OCI-LY7 (cell line): Measurements from ENCODE around the gene METTL25B. TPM values are rescaled to one million over a fixed set of nuclear protein-coding genes. Genes with fewer than 3 reads are reported as not detected.

ENCODE experiments used
- BruUV-seq: library from RNA; stranded (reverse); fragments of 400-500 nt; replicated peaks from 2 replicates; lab custom pipeline; 2021; lab: Mats Ljungman, UMichigan
- CTCF ChIA-PET: fragments of 300-600 bp; sonication (Branson Sonifier 250); formaldehyde crosslinking; loops from one replicate; lab custom pipeline; 2022; ENCODE audit warnings: antibody characterized with exemption; ENCODE audit not compliant: unreplicated experiment; lab: Charles Lee
- POLR2A ChIA-PET: fragments of 300-600 bp; sonication (Branson Sonifier 250); formaldehyde crosslinking; loops from one replicate; lab custom pipeline; 2022; ENCODE audit warnings: antibody characterized with exemption; lab: Charles Lee
- DNase-seq: peaks from one replicate; pipeline ENCODE4 v3.0.0-alpha.2; 2015; ENCODE audit warnings: low spot score
- H2AFZ ChIP-seq: fragments of 200-600 bp; sonication (generic), shearing (Covaris generic); 2 replicates; pipeline ENCODE4 v1.6.1; 2014; ENCODE audit warnings: mild to moderate bottlenecking, antibody characterized with exemption, low read length, moderate library complexity
- H3K27ac ChIP-seq: fragments of 200-600 bp; sonication (generic); 2 replicates; pipeline ENCODE4 v1.5.1; 2014; ENCODE audit warnings: mixed run types, low read depth, mild to moderate bottlenecking, moderate library complexity, low read length, inconsistent platforms; ENCODE audit not compliant: poor library complexity, severe bottlenecking
- H3K36me3 ChIP-seq: fragments of 200-600 bp; sonication (generic); 2 replicates; pipeline ENCODE4 v1.6.1; 2014; ENCODE audit warnings: mild to moderate bottlenecking, antibody characterized with exemption, low read length, moderate library complexity, mixed read lengths; ENCODE audit not compliant: insufficient read depth
- H3K4me1 ChIP-seq: fragments of 200-600 bp; sonication (generic); 2 replicates; pipeline ENCODE4 v1.5.1; 2014; ENCODE audit warnings: mild to moderate bottlenecking, low read length; ENCODE audit not compliant: insufficient read depth, poor library complexity, severe bottlenecking
- H3K4me2 ChIP-seq: fragments of 200-600 bp; sonication (generic); 2 replicates; pipeline ENCODE4 v1.6.1; 2014; ENCODE audit warnings: mild to moderate bottlenecking, low read length
- H3K4me3 ChIP-seq: fragments of 200-600 bp; sonication (generic); 2 replicates; pipeline ENCODE4 v1.5.1; 2014; ENCODE audit warnings: mild to moderate bottlenecking, low read depth, low read length; ENCODE audit not compliant: poor library complexity, severe bottlenecking
- H3K79me2 ChIP-seq: fragments of 200-600 bp; sonication (generic); 2 replicates; pipeline ENCODE4 v1.6.1; 2016; ENCODE audit warnings: low read depth, mild to moderate bottlenecking, low read length, moderate library complexity, mixed read lengths; ENCODE audit not compliant: insufficient read depth
- H3K9me2 ChIP-seq: fragments of 200-600 bp; sonication (generic); 2 replicates; pipeline ENCODE4 v1.6.1; 2016; ENCODE audit warnings: mild to moderate bottlenecking, low read length, mixed read lengths; ENCODE audit not compliant: insufficient read depth
- H3K9me3 ChIP-seq: fragments of 200-600 bp; sonication (generic); 2 replicates; pipeline ENCODE4 v1.6.1; 2014; ENCODE audit warnings: mild to moderate bottlenecking, mixed run types, low read length, mixed read lengths
- H4K20me1 ChIP-seq: fragments of 200-600 bp; sonication (generic); 2 replicates; pipeline ENCODE4 v1.6.1; 2014; ENCODE audit warnings: mild to moderate bottlenecking, antibody characterized with exemption, low read length, moderate library complexity, mixed read lengths; ENCODE audit not compliant: insufficient read depth
- EZH2phosphoT487 ChIP-seq: fragments of 200-600 bp; sonication (generic); IDR thresholded peaks from 2 replicates; pipeline ENCODE4 v1.6.1; 2018; ENCODE audit warnings: low read depth, borderline replicate concordance, mild to moderate bottlenecking, mixed run types, antibody characterized with exemption, low read length, moderate library complexity, mixed read lengths
- intact Hi-C: fragments of 100-400 bp; cut with micrococcal nuclease; formaldehyde crosslinking; loops from one replicate; pipeline ENCODE4 v1.10.0; 2022; ENCODE audit not compliant: unreplicated experiment
- total RNA-seq, 2 experiments: library from RNA; depleted of rRNA in 1 of 2; stranded (reverse); fragments of >200 nt in 1 of 2; shearing (Covaris generic) in 1 of 2; gene quantifications; 2 replicates each; pipeline ENCODE4 v1.2.3, GENCODE V29; 2014 to 2022
- TF ChIP-seq, protein P1 (sequence below): fragments of 200-600 bp; sonication (generic); conservative IDR thresholded peaks from 2 replicates; pipeline ENCODE4 v1.5.1; 2014; ENCODE audit warnings: mild to moderate bottlenecking, antibody characterized with exemption, low read length, moderate library complexity, mixed read lengths

METTL25B gene
- total RNA-seq, 2 experiments from 2014 or later: 24.7 to 45.6 TPM

DNA sequence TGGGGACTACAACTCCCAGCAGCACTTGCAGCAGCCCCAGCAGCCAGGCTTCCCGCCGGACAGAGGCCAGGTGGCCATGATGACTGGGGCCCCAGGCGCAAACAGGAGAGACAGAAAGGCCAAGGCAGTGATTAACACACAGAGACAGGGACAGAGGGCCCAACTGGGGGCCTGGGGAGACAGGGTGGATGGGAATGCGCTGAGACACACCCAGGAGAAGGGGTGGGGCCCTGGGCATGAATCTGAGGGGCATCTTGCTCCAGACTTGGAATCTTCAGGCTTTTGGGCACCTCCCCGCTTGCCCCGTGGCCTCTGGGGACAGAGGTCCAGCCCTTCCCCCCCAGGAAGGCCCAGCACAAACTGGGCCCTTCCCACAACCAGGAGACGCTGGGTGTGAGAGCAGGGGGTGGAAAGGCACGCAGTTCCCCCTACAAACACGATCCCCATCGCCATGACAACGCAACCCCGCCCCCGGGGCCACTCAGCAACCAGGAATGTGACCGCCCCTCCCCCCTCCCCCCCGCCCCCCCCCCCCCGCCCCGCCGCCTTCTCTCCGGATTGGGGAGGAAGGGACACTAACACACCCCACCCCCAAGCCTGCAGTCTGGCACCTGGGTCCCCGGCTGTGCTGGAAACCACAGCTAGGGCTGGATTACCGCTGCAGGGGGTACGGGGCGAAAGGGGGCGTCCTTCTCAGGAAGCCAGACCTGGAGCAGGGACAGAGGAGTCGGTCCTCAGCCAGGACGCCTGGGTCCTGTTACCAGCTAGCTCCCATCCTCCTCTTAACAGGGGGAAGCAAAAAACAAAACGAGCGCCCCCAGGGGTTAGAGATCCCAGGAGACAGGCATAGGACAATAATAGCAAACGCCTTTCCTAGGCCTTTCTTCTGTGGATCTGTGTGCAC lies 18.7 kb downstream of the METTL25B start:
- no peak for TF ChIP-seq EZH2phosphoT487
- TF ChIP-seq, protein P1, sequence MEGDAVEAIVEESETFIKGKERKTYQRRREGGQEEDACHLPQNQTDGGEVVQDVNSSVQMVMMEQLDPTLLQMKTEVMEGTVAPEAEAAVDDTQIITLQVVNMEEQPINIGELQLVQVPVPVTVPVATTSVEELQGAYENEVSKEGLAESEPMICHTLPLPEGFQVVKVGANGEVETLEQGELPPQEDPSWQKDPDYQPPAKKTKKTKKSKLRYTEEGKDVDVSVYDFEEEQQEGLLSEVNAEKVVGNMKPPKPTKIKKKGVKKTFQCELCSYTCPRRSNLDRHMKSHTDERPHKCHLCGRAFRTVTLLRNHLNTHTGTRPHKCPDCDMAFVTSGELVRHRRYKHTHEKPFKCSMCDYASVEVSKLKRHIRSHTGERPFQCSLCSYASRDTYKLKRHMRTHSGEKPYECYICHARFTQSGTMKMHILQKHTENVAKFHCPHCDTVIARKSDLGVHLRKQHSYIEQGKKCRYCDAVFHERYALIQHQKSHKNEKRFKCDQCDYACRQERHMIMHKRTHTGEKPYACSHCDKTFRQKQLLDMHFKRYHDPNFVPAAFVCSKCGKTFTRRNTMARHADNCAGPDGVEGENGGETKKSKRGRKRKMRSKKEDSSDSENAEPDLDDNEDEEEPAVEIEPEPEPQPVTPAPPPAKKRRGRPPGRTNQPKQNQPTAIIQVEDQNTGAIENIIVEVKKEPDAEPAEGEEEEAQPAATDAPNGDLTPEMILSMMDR: peak; percentile 71
- intact Hi-C loops: no loop called here
- Histone ChIP-seq H3K4me2 (peak overlapping the region; percentile 99), H3K27ac (peak overlapping the region; percentile 81), H3K36me3 (peaks cover 80% of the 10 kb centered on the region), H3K4me3 (peak overlapping the region; percentile 85), H3K79me2 (peaks cover 63% of the 10 kb centered on the region), H3K9me3 (no peaks in the 10 kb centered on the region), H2AFZ (no peak overlapping the region), H4K20me1 (peaks cover 9% of the 10 kb centered on the region; the same call in 1 of the 2 replicates), H3K4me1 (peaks cover 43% of the 10 kb centered on the region), H3K9me2 (no peaks in the 10 kb centered on the region)
- ChIA-PET CTCF (interaction anchor here (1.0 kb wide), 1 partner anchor 21 kb away, joined by 5 read pairs; no protein-coding TSS in a partner anchor), POLR2A (interaction anchor here (1.1 to 1.5 kb wide), 2 partner anchors 18 to 20 kb away, joined by 3 to 6 read pairs; partner anchors contain the start of gene ISG20L2)
- no TSS peak for BruUV-seq
- peak; percentile 74 for DNase-seq

DNA sequence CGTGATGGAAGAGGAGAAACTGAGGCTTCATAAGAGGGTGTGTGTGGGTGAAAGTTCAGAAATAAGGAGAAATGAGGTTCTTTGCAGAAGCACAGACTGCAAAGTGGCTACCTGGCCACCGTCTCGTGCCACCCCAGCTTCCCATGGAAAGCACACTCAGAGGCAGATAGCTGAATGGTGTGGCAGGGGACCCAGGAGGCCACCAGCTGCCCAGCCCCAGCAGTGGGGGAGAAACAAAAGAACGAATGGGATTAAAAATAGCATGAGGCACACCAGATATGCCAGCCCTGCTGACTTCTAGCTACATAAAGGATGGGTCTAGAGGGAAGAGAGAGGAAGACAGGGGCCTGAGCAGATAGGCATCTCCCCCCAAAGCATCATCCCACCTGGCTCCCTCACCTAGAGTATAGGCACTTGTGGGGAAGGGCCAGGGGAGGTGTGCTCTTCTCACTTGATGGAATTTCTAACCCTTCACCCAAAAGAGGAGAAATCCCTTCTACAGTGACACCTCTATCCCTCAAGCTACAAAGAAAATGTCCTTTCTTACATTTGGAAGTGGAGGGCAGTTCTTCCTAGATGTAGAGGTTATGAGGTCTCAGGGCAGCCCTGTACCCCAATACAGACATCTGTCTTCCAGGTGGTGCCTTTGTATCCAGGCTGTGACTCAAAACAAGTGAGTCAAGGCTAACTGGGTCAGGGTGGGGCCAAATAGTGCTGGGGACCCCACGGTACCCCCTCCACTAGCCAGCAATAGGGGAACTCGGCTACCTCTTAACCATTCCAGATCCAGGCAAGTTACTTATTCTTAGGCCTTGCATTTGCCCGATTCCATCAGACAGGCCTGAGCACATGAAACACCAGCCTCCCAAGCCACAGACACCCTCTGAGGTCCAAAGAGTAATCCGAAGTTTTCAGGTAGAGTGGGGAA lies 19.7 kb downstream of the METTL25B start:
- intact Hi-C loops: no loop called here
- no peaks in the 10 kb centered on the region for H3K9me2 ChIP-seq
- peak overlapping the region; percentile 99 for H3K4me2 ChIP-seq
- no peak overlapping the region for H2AFZ ChIP-seq
- H3K4me3 ChIP-seq: peak overlapping the region; percentile 85
- ChIA-PET CTCF (interaction anchor here (1.0 kb wide), 1 partner anchor 22 kb away, joined by 5 read pairs; no protein-coding TSS in a partner anchor), POLR2A (interaction anchor here (1.1 to 1.5 kb wide), 2 partner anchors 19 to 21 kb away, joined by 3 to 6 read pairs; partner anchors contain the start of gene ISG20L2)
- DNase-seq: no peak
- TF ChIP-seq, protein P1: no peak; the same call in 1 of the 2 replicates
- no peak for TF ChIP-seq EZH2phosphoT487
- H3K36me3 ChIP-seq: peaks cover 72% of the 10 kb centered on the region
- no peaks in the 10 kb centered on the region for H3K9me3 ChIP-seq
- peaks cover 46% of the 10 kb centered on the region for H3K4me1 ChIP-seq
- H3K79me2 ChIP-seq: peaks cover 73% of the 10 kb centered on the region
- BruUV-seq: no TSS peak
- H4K20me1 ChIP-seq: peaks cover 9% of the 10 kb centered on the region; the same call in 1 of the 2 replicates
- peak overlapping the region; percentile 81 for H3K27ac ChIP-seq
